Measurements from ENCODE around the gene MTRFR.

GRCh38 chr12:123200414-123200813 is 32.8 kb upstream of the MTRFR start:
- TF ChIP-seq, protein P1, sequence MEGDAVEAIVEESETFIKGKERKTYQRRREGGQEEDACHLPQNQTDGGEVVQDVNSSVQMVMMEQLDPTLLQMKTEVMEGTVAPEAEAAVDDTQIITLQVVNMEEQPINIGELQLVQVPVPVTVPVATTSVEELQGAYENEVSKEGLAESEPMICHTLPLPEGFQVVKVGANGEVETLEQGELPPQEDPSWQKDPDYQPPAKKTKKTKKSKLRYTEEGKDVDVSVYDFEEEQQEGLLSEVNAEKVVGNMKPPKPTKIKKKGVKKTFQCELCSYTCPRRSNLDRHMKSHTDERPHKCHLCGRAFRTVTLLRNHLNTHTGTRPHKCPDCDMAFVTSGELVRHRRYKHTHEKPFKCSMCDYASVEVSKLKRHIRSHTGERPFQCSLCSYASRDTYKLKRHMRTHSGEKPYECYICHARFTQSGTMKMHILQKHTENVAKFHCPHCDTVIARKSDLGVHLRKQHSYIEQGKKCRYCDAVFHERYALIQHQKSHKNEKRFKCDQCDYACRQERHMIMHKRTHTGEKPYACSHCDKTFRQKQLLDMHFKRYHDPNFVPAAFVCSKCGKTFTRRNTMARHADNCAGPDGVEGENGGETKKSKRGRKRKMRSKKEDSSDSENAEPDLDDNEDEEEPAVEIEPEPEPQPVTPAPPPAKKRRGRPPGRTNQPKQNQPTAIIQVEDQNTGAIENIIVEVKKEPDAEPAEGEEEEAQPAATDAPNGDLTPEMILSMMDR (conservative IDR thresholded peaks at IDR 0.05): no peak
- TF ChIP-seq ZFX (IDR thresholded peaks at IDR 0.05): no peak
